Thoracic aorta (tissue), 2 donors: ENCODE measurements around the gene NCOA7. TPM values are rescaled to one million over a fixed set of nuclear protein-coding genes. Genes with fewer than 3 reads are reported as not detected.

Source experiments
- ATAC-seq: fragments of 150-250 bp; one replicate; pipeline ENCODE4 v1.8.0; 2017; ENCODE audit warnings: low read depth; ENCODE audit not compliant: insufficient number of reproducible peaks, low FRiP score
- DNase-seq: peaks from one replicate; pipeline ENCODE4 v3.0.0-alpha.2; 2020; ENCODE audit warnings: low spot score
- H3K27ac ChIP-seq, 2 donors: fragments of 200-600 bp; sonication (generic); 1 replicate in 1 of 2; 2 replicates in 1 of 2; pipeline ENCODE4 v1.5.1; 2016; ENCODE audit warnings: mild to moderate bottlenecking in 2 of 2, moderate library complexity in 2 of 2
- H3K27me3 ChIP-seq: fragments of 200-600 bp; sonication (generic); replicated peaks from 2 replicates; pipeline ENCODE4 v1.6.0; 2016; ENCODE audit warnings: mild to moderate bottlenecking; ENCODE audit not compliant: insufficient read depth
- H3K36me3 ChIP-seq: fragments of 200-600 bp; sonication (generic); one replicate; pipeline ENCODE4 v1.5.1; 2016
- H3K4me1 ChIP-seq, 2 donors: fragments of 200-600 bp; sonication (generic); 1 replicate in 1 of 2; 2 replicates in 1 of 2; pipeline versions ENCODE4 v1.5.1 to v1.6.0; 2016; ENCODE audit warnings: low read depth in 2 of 2, mild to moderate bottlenecking in 1 of 2; ENCODE audit not compliant: control insufficient read depth in 1 of 2
- H3K4me3 ChIP-seq: fragments of 200-600 bp; sonication (generic); 2 replicates; pipeline ENCODE4 v1.5.1; 2016; ENCODE audit warnings: mild to moderate bottlenecking
- H3K9me3 ChIP-seq: fragments of 200-600 bp; sonication (generic); 2 replicates; pipeline ENCODE4 v1.5.1; 2016
- total RNA-seq, 2 donors: library from RNA; depleted of rRNA; stranded (reverse); fragments of >200 nt; gene quantifications; one replicate each; pipeline versions ENCODE4 v1.1.0 to v1.2.3, GENCODE V29; 2016
- TF ChIP-seq, protein P1 (sequence below): fragments of 200-600 bp; sonication (generic); IDR thresholded peaks from one replicate; pipeline ENCODE4 v1.5.1; 2019; ENCODE audit warnings: antibody characterized with exemption

NCOA7 gene
- total RNA-seq, 2 donors from 2014 or later: 29.6 to 87.1 TPM

DNA sequence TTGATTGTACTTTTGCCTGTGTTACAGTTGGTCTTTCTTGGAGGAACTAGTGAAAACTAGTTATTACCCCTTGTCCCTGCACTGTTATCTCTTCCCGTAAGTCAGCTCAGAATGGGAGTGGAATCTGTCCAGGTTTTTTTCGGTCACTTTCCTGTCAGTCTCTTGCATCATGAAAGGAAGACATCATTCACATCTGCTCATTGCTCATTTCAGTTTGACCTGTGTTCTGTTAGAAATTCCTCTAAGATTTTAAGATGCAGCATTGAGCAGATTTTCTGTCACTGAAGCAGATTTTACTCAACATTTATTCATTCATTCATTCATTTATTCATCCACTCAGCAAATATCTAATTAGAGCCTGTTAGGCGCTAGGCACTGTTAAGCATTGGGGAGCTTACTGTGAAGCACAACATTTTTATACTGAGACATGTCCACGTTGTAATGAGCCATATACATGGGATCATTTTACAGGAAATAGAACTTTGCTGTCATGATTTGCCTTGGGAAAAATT is 132.7 kb downstream of the NCOA7 start:
- Histone ChIP-seq H3K9me3 (no peaks in the 10 kb centered on the region), H3K27me3 (no peaks in the 10 kb centered on the region), H3K36me3 (peaks cover 37% of the 10 kb centered on the region), H3K4me3 (no peak overlapping the region), H3K4me1 (peaks cover under 1 to 3% of the 10 kb centered on the region in 2 donors), H3K27ac (no peak overlapping the region)
- TF ChIP-seq, protein P1, sequence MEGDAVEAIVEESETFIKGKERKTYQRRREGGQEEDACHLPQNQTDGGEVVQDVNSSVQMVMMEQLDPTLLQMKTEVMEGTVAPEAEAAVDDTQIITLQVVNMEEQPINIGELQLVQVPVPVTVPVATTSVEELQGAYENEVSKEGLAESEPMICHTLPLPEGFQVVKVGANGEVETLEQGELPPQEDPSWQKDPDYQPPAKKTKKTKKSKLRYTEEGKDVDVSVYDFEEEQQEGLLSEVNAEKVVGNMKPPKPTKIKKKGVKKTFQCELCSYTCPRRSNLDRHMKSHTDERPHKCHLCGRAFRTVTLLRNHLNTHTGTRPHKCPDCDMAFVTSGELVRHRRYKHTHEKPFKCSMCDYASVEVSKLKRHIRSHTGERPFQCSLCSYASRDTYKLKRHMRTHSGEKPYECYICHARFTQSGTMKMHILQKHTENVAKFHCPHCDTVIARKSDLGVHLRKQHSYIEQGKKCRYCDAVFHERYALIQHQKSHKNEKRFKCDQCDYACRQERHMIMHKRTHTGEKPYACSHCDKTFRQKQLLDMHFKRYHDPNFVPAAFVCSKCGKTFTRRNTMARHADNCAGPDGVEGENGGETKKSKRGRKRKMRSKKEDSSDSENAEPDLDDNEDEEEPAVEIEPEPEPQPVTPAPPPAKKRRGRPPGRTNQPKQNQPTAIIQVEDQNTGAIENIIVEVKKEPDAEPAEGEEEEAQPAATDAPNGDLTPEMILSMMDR: no peak
- DNase-seq (no peak), ATAC-seq (peak; percentile 38)

DNA sequence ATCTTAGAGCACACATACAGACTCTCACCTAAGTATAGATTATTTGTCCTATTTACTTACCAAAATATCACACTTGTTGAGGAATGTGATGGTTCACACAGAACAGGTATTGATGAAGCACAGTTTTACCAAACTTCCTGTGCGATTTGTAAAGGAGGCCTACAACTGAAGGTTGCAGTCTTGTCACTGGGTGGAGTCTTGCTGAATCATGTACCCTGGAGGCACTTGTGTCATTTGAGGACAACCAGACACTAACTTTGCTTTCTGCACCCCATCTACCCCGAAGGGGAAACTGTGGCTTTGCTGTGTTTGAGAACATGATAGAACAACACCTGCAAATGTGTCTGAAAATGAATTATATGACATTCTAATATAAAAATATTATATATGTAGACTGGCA is 133.4 kb downstream of the NCOA7 start:
- Histone ChIP-seq H3K36me3 (peaks cover 42% of the 10 kb centered on the region), H3K27me3 (no peaks in the 10 kb centered on the region), H3K9me3 (no peaks in the 10 kb centered on the region), H3K4me1 (peaks cover 0 to 3% of the 10 kb centered on the region in 2 donors), H3K27ac (no peak overlapping the region), H3K4me3 (no peak overlapping the region)
- no peak for DNase-seq
- ATAC-seq: no peak
- TF ChIP-seq, protein P1: no peak

DNA sequence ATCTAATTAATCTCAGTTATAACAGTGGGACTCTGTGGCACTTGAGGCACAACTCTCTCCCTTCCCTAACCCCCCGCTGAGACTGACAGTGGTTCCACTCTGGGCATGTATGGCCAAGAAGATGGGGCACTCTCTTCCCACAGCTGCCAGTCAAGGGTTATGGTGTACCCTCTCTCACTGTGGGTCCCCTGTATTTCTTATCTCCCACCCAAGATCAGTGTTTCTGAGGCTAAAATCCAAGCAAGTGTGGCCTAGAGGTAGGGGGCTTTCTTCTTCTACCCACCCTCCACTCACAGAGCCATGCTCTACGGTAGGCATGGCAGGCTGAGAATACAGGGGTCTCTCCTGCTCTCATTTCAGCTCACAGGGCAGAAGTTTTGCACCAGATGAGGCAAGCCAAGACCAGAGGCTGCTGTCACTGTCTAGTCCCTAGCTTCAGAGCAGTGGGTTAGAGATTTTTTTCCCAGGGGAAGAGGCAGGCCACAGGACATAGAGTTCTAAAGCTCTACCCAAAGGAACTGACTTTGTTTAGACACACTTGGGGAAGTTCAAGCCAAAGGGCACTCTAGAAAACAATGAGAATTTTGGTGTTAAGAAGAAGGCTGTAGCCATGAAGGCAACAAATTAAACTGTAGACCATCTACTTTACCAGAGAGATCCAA is 134.1 kb downstream of the NCOA7 start:
- DNase-seq (no peak), ATAC-seq (no peak)
- Histone ChIP-seq H3K4me3 (no peak overlapping the region), H3K9me3 (no peaks in the 10 kb centered on the region), H3K4me1 (no peaks in the 10 kb centered on the region), H3K36me3 (peaks cover 42% of the 10 kb centered on the region), H3K27ac (no peak overlapping the region), H3K27me3 (no peaks in the 10 kb centered on the region)
- TF ChIP-seq, protein P1: no peak

DNA sequence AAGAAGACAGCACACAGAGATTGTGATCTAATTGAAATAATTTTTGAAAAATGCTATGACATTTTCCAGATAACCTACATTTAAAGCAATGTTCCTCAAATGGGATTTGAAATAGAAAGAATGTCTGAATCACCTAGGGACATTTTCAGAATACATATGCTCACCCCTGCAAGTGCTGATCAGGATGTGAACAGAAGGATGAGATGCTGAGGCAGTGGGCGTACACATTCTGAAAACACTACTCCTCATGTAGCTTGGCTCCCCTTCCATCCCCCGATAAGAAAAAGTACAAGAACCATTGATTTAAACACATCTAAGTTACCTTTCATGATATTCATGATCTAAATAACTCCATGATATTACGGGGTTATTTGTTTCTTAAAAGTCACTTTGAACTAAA is 136.0 kb downstream of the NCOA7 start:
- no peak for DNase-seq
- Histone ChIP-seq H3K36me3 (peaks cover 34% of the 10 kb centered on the region), H3K9me3 (no peaks in the 10 kb centered on the region), H3K27ac (no peak overlapping the region), H3K4me3 (no peak overlapping the region), H3K27me3 (no peaks in the 10 kb centered on the region), H3K4me1 (no peaks in the 10 kb centered on the region)
- TF ChIP-seq, protein P1: no peak
- ATAC-seq: no peak

DNA sequence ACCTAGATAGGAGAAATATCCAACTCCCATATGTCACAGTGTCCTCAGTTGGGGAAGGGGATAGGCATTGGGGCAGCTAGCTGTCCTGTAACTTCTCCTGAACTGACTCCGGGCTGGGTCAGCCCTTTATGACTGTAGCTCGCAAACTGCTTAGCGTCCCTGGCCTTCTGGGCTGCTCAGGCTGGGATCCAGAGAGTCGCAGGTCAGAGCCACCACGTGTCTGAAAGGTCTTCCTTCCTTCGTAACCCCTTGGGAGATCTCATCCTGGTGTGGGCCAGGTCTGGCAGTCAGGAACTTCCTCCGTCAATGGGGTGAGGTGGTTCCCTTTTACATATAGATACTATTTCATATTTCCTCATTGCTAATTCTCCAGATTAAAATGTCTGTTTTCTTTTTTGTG is 137.0 kb downstream of the NCOA7 start:
- TF ChIP-seq, protein P1: no peak
- H3K36me3 ChIP-seq: peaks cover 27% of the 10 kb centered on the region
- no peaks in the 10 kb centered on the region for H3K9me3 ChIP-seq
- H3K4me1 ChIP-seq: no peaks in the 10 kb centered on the region
- ATAC-seq (no peak), DNase-seq (no peak)
- H3K27ac ChIP-seq: no peak overlapping the region
- H3K4me3 ChIP-seq: no peak overlapping the region
- H3K27me3 ChIP-seq: no peaks in the 10 kb centered on the region
